ENCODE results near the gene PLCXD1.
"Not testable (repeated sequence)": the region's sequence is repeated elsewhere in the genome, so short reads cannot be mapped to it uniquely, and the experiment has no call there.

Gene PLCXD1

GRCh38 chrX:281166-281999, at the start of gene PLCXD1:
TSS of gene PLCXD1 (plus strand) at chrX:281381. CDS start at chrX:284188, 2,807 bp downstream.
- peaks cover 6% of the 10 kb centered on the region for H3K27me3 Mint-ChIP-seq
- ATAC-seq, result no peak
- H3K9me3 Mint-ChIP-seq, result no peaks in the 10 kb centered on the region
- H3K36me3 Mint-ChIP-seq, result peaks cover 5% of the 10 kb centered on the region
- H3K4me1 Mint-ChIP-seq, result peaks cover 37% of the 10 kb centered on the region
- H3K4me3 Mint-ChIP-seq, result peak within 1 kb of the TSS; percentile 39
- H3K27ac Mint-ChIP-seq, result no peak within 1 kb of the TSS

DNA sequence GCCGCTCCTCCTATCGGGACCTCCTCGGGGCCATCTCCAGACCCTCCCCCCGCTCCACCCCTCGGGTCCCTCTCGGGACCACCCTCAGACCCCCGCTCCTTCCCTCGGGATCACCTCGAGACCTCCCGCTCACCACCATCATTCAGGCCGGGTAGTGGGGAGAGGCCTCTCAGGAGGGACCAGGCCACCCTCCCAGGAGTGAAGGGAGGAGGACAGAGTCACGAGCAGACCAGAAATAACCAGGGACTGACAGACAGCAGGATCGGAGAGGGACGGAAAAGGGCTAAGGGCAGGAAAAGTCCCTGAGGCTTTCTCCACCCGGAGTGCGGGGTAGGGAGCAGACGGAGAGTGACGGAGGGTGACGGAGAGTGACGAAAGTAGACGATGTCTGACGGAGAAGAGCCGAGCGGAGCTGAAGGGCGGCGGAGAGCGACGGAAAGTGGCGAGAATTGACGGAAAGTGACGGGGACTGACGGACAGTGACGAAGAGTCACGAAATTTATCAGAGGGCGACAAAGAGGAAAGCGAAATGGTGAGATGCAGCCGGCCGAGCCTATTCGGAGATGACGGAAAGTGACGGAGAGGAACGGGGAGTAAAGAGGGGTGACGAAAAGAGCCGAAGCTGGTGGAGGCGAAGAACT, 49.4 kb upstream of the PLCXD1 start:
- peak; percentile 96 for ATAC-seq
- H3K4me1 Mint-ChIP-seq, H3K9me3 Mint-ChIP-seq, H3K27me3 Mint-ChIP-seq, H3K27ac Mint-ChIP-seq, H3K36me3 Mint-ChIP-seq, H3K4me3 Mint-ChIP-seq: not testable (repeated sequence)

- H3K4me1 Mint-ChIP-seq, H3K27me3 Mint-ChIP-seq, H3K9me3 Mint-ChIP-seq, H3K4me3 Mint-ChIP-seq, H3K36me3 Mint-ChIP-seq, H3K27ac Mint-ChIP-seq: not testable (repeated sequence)
- ATAC-seq, result peak; percentile 72
Measured at GRCh38 chrX:232278-232655, 48.9 kb upstream of the PLCXD1 start.

DNA sequence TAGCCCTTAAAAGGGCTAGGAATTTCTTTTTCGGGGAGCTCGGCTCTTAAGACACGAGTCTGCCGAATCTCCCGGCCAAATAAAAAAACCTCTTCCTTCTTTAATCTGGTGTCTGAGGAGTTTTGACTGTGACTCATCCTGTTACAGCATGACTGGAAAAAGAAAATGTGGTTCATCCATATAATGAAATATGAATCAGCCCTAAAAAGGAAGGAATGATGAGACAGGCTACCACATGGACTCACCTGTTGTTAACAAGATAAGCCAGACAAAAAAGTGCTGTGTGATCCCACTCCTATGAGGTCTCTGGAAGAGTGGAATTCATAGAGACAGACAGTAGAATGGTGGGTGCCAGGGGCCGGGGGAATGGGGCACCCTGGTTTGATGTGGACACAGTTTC, 45.0 kb upstream of the PLCXD1 start:
- H3K4me1 Mint-ChIP-seq, H3K27me3 Mint-ChIP-seq, H3K27ac Mint-ChIP-seq, H3K4me3 Mint-ChIP-seq, ATAC-seq, H3K9me3 Mint-ChIP-seq, H3K36me3 Mint-ChIP-seq: not testable (repeated sequence)

DNA sequence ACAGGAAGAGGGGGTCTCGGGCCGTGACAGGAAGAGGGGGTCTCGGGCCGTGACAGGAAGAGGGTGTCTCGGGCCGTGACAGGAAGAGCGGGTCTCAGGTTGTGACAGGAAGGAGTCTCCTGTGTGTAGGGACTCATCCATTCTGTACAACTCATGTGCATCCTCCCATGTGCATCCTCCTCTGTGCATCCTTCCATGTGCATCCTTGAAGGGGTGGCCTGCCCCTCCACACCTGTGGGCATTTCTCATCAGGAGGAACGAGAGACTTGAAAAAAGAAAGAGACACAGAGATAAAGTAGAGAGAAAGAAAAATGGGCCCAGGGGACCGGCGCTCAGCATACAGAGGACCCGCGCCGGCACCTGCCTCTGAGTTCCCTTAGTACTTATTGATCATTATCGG, 30.2 kb upstream of the PLCXD1 start:
- Mint-ChIP-seq H3K4me3 (peak overlapping the region; percentile 84), H3K36me3 (peaks cover 14% of the 10 kb centered on the region), H3K27ac (peak overlapping the region; percentile 95), H3K9me3 (peaks cover 9% of the 10 kb centered on the region), H3K27me3 (no peaks in the 10 kb centered on the region), H3K4me1 (peaks cover 7% of the 10 kb centered on the region)
- no peak for ATAC-seq

- Mint-ChIP-seq H3K36me3 (peaks cover 14% of the 10 kb centered on the region), H3K4me3 (peak overlapping the region; percentile 84), H3K27ac (peak overlapping the region; percentile 95)
- not testable (repeated sequence) for H3K9me3 Mint-ChIP-seq, H3K4me1 Mint-ChIP-seq, H3K27me3 Mint-ChIP-seq, ATAC-seq
Measured at GRCh38 chrX:251396-252243, 29.6 kb upstream of the PLCXD1 start.

GRCh38 chrX:252244-252956, 28.8 kb upstream of the PLCXD1 start:
- peaks cover 14% of the 10 kb centered on the region for H3K36me3 Mint-ChIP-seq
- no peaks in the 10 kb centered on the region for H3K27me3 Mint-ChIP-seq
- peaks cover 7% of the 10 kb centered on the region for H3K4me1 Mint-ChIP-seq
- no peak overlapping the region for H3K4me3 Mint-ChIP-seq
- ATAC-seq, result no peak
- no peak overlapping the region for H3K27ac Mint-ChIP-seq
- H3K9me3 Mint-ChIP-seq, result peaks cover 9% of the 10 kb centered on the region

- H3K4me1 Mint-ChIP-seq, result peaks cover 7% of the 10 kb centered on the region
- no peaks in the 10 kb centered on the region for H3K27me3 Mint-ChIP-seq
- ATAC-seq, result no peak
- H3K36me3 Mint-ChIP-seq, result peaks cover 14% of the 10 kb centered on the region
- H3K4me3 Mint-ChIP-seq, result no peak overlapping the region
- no peak overlapping the region for H3K27ac Mint-ChIP-seq
- H3K9me3 Mint-ChIP-seq, result peaks cover 9% of the 10 kb centered on the region
Measured at GRCh38 chrX:252957-253291, 28.3 kb upstream of the PLCXD1 start.

DNA sequence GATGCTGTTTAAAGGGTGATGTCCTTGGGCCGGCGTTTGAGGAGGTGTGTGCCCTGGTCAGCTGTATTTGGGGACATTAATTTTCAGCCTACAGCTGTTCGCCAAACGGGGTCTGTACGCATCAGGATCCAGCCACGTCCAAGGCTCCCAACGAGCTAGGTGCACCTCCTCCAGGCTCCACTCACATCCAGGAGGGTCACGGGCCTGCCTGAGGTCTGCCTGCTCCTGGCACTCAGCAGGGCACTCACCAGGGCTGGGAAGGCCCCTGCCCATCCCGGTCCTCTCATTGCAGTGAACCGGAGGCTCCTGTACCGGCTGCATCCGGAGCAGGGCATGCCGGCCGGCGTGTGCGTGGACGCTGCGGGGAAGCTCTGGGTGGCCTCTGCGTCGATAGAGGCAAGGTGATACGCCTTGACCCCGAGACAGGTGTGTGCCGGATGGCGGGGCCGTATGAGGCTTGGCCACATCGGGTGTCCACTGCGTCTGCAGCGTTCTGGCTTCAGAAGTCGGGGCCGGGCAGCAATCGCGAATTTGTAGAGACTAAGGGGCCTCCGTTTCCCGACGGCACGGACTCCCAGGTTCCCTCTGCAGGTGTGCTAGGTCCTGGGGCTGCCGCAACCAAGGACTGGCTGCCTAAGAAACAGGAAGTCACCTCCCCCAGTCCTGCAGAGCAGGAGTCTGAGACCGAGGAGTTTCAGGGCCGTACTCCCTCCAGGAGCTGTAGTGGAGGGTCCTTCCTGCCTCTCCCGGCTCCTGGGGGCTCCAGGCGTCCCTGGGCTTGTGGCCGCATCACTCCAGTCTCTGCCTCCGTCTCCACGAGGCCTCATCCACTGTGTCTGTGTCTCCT, 27.5 kb upstream of the PLCXD1 start:
- Mint-ChIP-seq H3K4me3 (no peak overlapping the region), H3K4me1 (peaks cover 7% of the 10 kb centered on the region), H3K27ac (no peak overlapping the region), H3K27me3 (no peaks in the 10 kb centered on the region), H3K9me3 (peaks cover 9% of the 10 kb centered on the region), H3K36me3 (peaks cover 14% of the 10 kb centered on the region)
- ATAC-seq, result peak; percentile 41

- Mint-ChIP-seq H3K36me3 (peaks cover 14% of the 10 kb centered on the region), H3K9me3 (peaks cover 9% of the 10 kb centered on the region), H3K4me1 (peaks cover 7% of the 10 kb centered on the region), H3K27me3 (no peaks in the 10 kb centered on the region), H3K27ac (no peak overlapping the region), H3K4me3 (no peak overlapping the region)
- ATAC-seq, result peak; percentile 8
Measured at GRCh38 chrX:254630-255215, 26.5 kb upstream of the PLCXD1 start.

DNA sequence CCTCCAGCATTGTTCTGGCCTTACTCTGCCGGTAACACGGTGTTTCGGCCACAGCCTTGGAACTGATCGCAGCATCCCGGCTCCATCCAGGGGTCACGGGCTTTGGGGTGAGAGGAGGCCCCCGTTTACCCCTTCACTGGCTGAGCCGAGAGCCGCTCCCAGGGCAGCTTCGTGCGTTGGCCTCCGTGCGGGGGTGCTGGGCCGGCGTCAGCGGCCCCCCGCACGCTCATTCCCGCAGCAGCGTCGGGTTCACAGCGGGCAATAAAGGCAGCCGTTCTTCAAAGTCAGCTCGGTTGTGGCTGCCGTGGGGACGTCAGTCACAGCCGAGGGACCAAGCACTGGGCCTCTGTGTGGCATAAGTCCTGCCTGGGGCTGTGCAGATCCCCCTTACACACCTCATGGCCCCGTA, 25.3 kb upstream of the PLCXD1 start:
- H3K4me1 Mint-ChIP-seq, result peaks cover 5% of the 10 kb centered on the region

DNA sequence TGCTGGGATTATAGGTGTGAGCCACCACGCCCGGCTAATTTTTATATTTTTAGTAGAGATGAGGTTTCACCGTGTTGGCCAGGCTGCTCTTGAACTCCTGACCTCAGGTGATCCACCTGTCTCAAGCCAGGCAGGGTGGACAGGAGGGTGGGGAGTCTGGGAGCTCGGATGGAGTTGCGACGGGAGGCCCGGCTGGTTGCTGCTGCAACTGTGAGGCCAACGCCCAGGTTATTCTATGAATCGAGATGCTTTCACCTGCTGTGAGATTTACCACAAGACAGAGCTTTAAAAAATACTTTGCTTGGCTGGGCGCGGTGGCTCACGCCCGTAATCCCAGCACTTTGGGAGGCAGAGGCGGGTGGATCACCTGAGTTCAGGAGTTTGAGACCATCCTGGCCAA, 24.1 kb upstream of the PLCXD1 start:
- ATAC-seq, H3K4me3 Mint-ChIP-seq: not testable (repeated sequence)
- H3K36me3 Mint-ChIP-seq, result peaks cover 13% of the 10 kb centered on the region

More for the DNA sequence above, 25.3 kb upstream of the PLCXD1 start:
- H3K36me3 Mint-ChIP-seq, result peaks cover 14% of the 10 kb centered on the region
- no peak overlapping the region for H3K27ac Mint-ChIP-seq
- peaks cover 9% of the 10 kb centered on the region for H3K9me3 Mint-ChIP-seq
- ATAC-seq, result no peak
- H3K4me3 Mint-ChIP-seq, result no peak overlapping the region
- no peaks in the 10 kb centered on the region for H3K27me3 Mint-ChIP-seq

GRCh38 chrX:257681-258289, 23.4 kb upstream of the PLCXD1 start:
- no peaks in the 10 kb centered on the region for H3K4me1 Mint-ChIP-seq
- H3K9me3 Mint-ChIP-seq, result peaks cover under 1% of the 10 kb centered on the region
- no peak overlapping the region for H3K27ac Mint-ChIP-seq
- no peaks in the 10 kb centered on the region for H3K27me3 Mint-ChIP-seq
- H3K36me3 Mint-ChIP-seq, result peaks cover 7% of the 10 kb centered on the region
- no peak overlapping the region for H3K4me3 Mint-ChIP-seq
- no peak for ATAC-seq

More for the DNA sequence above, 24.1 kb upstream of the PLCXD1 start:
- not testable (repeated sequence) for H3K4me1 Mint-ChIP-seq, H3K27me3 Mint-ChIP-seq, H3K9me3 Mint-ChIP-seq, H3K27ac Mint-ChIP-seq
